HCT116 (cell line): ENCODE measurements around the gene CLTA.

ENCODE experiments used
- SP1 ChIP-seq: IDR thresholded peaks from 2 replicates; pipeline ENCODE4 v1.6.1; 2012; ENCODE audit warnings: low read depth
- TF ChIP-seq, protein P1 (sequence below), 3 experiments: fragments of 200-600 bp in 1 of 3; sonication (generic) in 1 of 3; IDR thresholded peaks in 2 of 3; conservative IDR thresholded peaks in 1 of 3; 2 replicates each; pipeline ENCODE4 v1.5.1; 2012 to 2017; ENCODE audit warnings: low read depth in 2 of 3, low read length in 2 of 3, antibody characterized with exemption in 1 of 3, borderline replicate concordance in 1 of 3, control low read depth in 1 of 3, mild to moderate bottlenecking in 1 of 3, mixed read lengths in 1 of 3, mixed run types in 1 of 3, moderate library complexity in 1 of 3; ENCODE audit not compliant: insufficient read depth in 1 of 3

DNA sequence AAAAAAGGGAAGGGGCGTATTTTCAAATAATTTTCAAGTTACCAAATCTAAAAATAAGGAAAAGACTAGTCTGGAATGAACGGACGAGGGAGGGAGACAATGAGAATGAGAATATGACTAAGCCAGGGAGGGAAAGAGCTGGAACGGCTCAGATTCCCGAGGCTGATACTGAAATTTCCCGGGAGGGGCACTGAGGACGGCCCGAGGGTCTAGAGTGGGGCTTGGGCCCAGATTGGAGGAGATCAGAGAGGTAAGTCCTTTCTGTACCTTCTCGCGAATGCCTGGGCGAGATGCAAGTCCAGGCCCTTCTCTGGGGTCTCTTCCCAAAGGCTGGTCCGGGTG is 24.9 kb upstream of the CLTA start:
- no peak for TF ChIP-seq SP1
- TF ChIP-seq, protein P1, sequence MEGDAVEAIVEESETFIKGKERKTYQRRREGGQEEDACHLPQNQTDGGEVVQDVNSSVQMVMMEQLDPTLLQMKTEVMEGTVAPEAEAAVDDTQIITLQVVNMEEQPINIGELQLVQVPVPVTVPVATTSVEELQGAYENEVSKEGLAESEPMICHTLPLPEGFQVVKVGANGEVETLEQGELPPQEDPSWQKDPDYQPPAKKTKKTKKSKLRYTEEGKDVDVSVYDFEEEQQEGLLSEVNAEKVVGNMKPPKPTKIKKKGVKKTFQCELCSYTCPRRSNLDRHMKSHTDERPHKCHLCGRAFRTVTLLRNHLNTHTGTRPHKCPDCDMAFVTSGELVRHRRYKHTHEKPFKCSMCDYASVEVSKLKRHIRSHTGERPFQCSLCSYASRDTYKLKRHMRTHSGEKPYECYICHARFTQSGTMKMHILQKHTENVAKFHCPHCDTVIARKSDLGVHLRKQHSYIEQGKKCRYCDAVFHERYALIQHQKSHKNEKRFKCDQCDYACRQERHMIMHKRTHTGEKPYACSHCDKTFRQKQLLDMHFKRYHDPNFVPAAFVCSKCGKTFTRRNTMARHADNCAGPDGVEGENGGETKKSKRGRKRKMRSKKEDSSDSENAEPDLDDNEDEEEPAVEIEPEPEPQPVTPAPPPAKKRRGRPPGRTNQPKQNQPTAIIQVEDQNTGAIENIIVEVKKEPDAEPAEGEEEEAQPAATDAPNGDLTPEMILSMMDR (IDR thresholded peaks at IDR 0.05 in 2 of 3, conservative IDR thresholded peaks at IDR 0.05 in 1 of 3; ENCODE audit: borderline replicate concordance in 1 of 3, insufficient read depth in 1 of 3, low read depth in 2 of 3, low read length in 2 of 3) = no peak
